Esophagus muscularis mucosa (tissue), 4 donors: ENCODE data around the gene CDH4.

ENCODE experiments used
- EP300 ChIP-seq: sonication (generic); formaldehyde crosslinking; IDR thresholded peaks from one replicate; pipeline ENCODE4 v1.6.1; 2017; ENCODE audit warnings: antibody characterized with exemption
- POLR2A ChIP-seq: fragments of 450-650 bp; IDR thresholded peaks from one replicate; pipeline ENCODE4 v1.6.1; 2017; ENCODE audit warnings: antibody characterized with exemption, moderate library complexity, mild to moderate bottlenecking, low read depth
- POLR2AphosphoS5 ChIP-seq, 2 donors: sonication (generic); formaldehyde crosslinking; IDR thresholded peaks; one replicate each; pipeline ENCODE4 v1.6.1; 2017; ENCODE audit warnings: antibody characterized with exemption in 2 of 2
- TF ChIP-seq, protein P1 (sequence below), 3 experiments: fragments of 200-600 bp in 2 of 3; fragments of 450-650 bp in 1 of 3; sonication (generic) in 2 of 3; IDR thresholded peaks; one replicate each; pipeline ENCODE4 v1.5.1; 2017 to 2019; ENCODE audit warnings: antibody characterized with exemption in 3 of 3, mild to moderate bottlenecking in 2 of 3, moderate library complexity in 1 of 3

GRCh38 chr20:61520076-61520892 is 268.2 kb downstream of the CDH4 start:
- TF ChIP-seq, protein P1, sequence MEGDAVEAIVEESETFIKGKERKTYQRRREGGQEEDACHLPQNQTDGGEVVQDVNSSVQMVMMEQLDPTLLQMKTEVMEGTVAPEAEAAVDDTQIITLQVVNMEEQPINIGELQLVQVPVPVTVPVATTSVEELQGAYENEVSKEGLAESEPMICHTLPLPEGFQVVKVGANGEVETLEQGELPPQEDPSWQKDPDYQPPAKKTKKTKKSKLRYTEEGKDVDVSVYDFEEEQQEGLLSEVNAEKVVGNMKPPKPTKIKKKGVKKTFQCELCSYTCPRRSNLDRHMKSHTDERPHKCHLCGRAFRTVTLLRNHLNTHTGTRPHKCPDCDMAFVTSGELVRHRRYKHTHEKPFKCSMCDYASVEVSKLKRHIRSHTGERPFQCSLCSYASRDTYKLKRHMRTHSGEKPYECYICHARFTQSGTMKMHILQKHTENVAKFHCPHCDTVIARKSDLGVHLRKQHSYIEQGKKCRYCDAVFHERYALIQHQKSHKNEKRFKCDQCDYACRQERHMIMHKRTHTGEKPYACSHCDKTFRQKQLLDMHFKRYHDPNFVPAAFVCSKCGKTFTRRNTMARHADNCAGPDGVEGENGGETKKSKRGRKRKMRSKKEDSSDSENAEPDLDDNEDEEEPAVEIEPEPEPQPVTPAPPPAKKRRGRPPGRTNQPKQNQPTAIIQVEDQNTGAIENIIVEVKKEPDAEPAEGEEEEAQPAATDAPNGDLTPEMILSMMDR (IDR thresholded peaks at IDR 0.05): no peak
- TF ChIP-seq POLR2A (no peak), POLR2AphosphoS5 (IDR thresholded peaks at IDR 0.05) (no peak), EP300 (no peak)
